Neuronal stem cell (in vitro differentiated cells): ENCODE results near the gene CAMKV.
A peak's percentile ranks its signal among the peaks of the same experiment; 100 is the strongest.
"Not testable (repeated sequence)": the region's sequence is repeated elsewhere in the genome, so short reads cannot be mapped to it uniquely, and the experiment has no call there.

ENCODE experiments used
- DNase-seq: peaks from one replicate; pipeline ENCODE4 v3.0.0-alpha.2; 2013; ENCODE audit warnings: low spot score
- H2AFZ ChIP-seq: one replicate; pipeline ENCODE4 v1.6.1; 2013; ENCODE audit warnings: mild to moderate bottlenecking, low read length, inconsistent platforms
- H2AK5ac ChIP-seq: 2 replicates; pipeline ENCODE4 v1.6.1; 2013; ENCODE audit warnings: low read depth, mild to moderate bottlenecking, inconsistent platforms, low read length, moderate library complexity, mixed read lengths
- H2BK120ac ChIP-seq: 2 replicates; pipeline ENCODE4 v1.6.1; 2013; ENCODE audit warnings: low read depth, mild to moderate bottlenecking, inconsistent platforms, low read length, moderate library complexity, mixed read lengths
- H2BK12ac ChIP-seq: one replicate; pipeline ENCODE4 v1.6.1; 2013; ENCODE audit warnings: low read length, inconsistent platforms
- H2BK15ac ChIP-seq: 2 replicates; pipeline ENCODE4 v1.6.1; 2013; ENCODE audit warnings: mild to moderate bottlenecking, low read length, inconsistent platforms, mixed read lengths
- H2BK5ac ChIP-seq: one replicate; pipeline ENCODE4 v1.6.1; 2013; ENCODE audit warnings: inconsistent platforms, mild to moderate bottlenecking, low read length, moderate library complexity
- H3K14ac ChIP-seq: one replicate; pipeline ENCODE4 v1.6.1; 2013; ENCODE audit warnings: low read length, inconsistent platforms
- H3K18ac ChIP-seq: 2 replicates; pipeline ENCODE4 v1.6.1; 2013; ENCODE audit warnings: low read length, inconsistent platforms
- H3K23ac ChIP-seq: 2 replicates; pipeline ENCODE4 v1.6.1; 2013; ENCODE audit warnings: low read depth, mild to moderate bottlenecking, mixed read lengths, low read length, inconsistent platforms; ENCODE audit not compliant: poor library complexity
- H3K27ac ChIP-seq: replicated peaks from 3 replicates; pipeline ENCODE4 v1.5.1; 2013; ENCODE audit warnings: low read length, inconsistent platforms
- H3K27me3 ChIP-seq, 3 experiments: 2 replicates each; pipeline ENCODE4 v1.6.1; 2013; ENCODE audit warnings: low read length in 3 of 3, mild to moderate bottlenecking in 2 of 3, inconsistent platforms in 1 of 3, low read depth in 1 of 3, mixed read lengths in 1 of 3, moderate library complexity in 1 of 3; ENCODE audit not compliant: control insufficient read depth in 3 of 3, insufficient read depth in 3 of 3
- H3K36me3 ChIP-seq, 2 donors: replicated peaks in 1 of 2; 2 replicates each; pipeline ENCODE4 v1.6.1; 2013; ENCODE audit warnings: low read length in 2 of 2; ENCODE audit not compliant: control insufficient read depth in 2 of 2, insufficient read depth in 2 of 2
- H3K4ac ChIP-seq: 2 replicates; pipeline ENCODE4 v1.6.1; 2013; ENCODE audit warnings: inconsistent platforms, mild to moderate bottlenecking, low read length, moderate library complexity
- H3K4me1 ChIP-seq, 2 donors: 1 replicate in 1 of 2; 2 replicates in 1 of 2; pipeline ENCODE4 v1.6.1; 2013; ENCODE audit warnings: low read length in 2 of 2, low read depth in 1 of 2; ENCODE audit not compliant: control insufficient read depth in 2 of 2, insufficient read depth in 1 of 2
- H3K4me2 ChIP-seq: one replicate; pipeline ENCODE4 v1.6.1; 2013; ENCODE audit warnings: mild to moderate bottlenecking, low read length, inconsistent platforms; ENCODE audit not compliant: insufficient read depth, poor library complexity, severe bottlenecking
- H3K4me3 ChIP-seq, 2 donors: 2 replicates each; pipeline ENCODE4 v1.5.1; 2013; ENCODE audit warnings: low read length in 2 of 2, mild to moderate bottlenecking in 2 of 2, inconsistent platforms in 1 of 2, moderate library complexity in 1 of 2
- H3K79me1 ChIP-seq: one replicate; pipeline ENCODE4 v1.6.1; 2013; ENCODE audit warnings: low read depth, mild to moderate bottlenecking, inconsistent platforms, low read length, moderate library complexity
- H3K9ac ChIP-seq: one replicate; pipeline ENCODE4 v1.6.1; 2013; ENCODE audit warnings: mild to moderate bottlenecking, low read depth, low read length, inconsistent platforms; ENCODE audit not compliant: poor library complexity
- H3K9me3 ChIP-seq, 2 donors: replicated peaks in 1 of 2; 2 replicates each; pipeline versions ENCODE3 to v1.6.1; 2013; ENCODE audit warnings: low read length in 2 of 2, mild to moderate bottlenecking in 2 of 2, inconsistent platforms in 1 of 2, low read depth in 1 of 2, mixed read lengths in 1 of 2, moderate library complexity in 1 of 2; ENCODE audit not compliant: control insufficient read depth in 2 of 2, insufficient read depth in 1 of 2
- H4K8ac ChIP-seq: one replicate; pipeline ENCODE4 v1.6.1; 2013; ENCODE audit warnings: low read depth, mild to moderate bottlenecking, inconsistent platforms, low read length, moderate library complexity
- H4K91ac ChIP-seq: one replicate; pipeline ENCODE4 v1.6.1; 2013; ENCODE audit warnings: low read length, low read depth, mild to moderate bottlenecking, inconsistent platforms; ENCODE audit not compliant: poor library complexity
- WGBS, 2 donors: extraction: QIAGEN DNeasy Blood & Tissue Kit; methylation state at CpG; one replicate each; pipeline ENCODE4 v1.1.7; 2013; ENCODE audit warnings: missing lambda C conversion rate in 2 of 2, mixed read lengths in 1 of 2; ENCODE audit not compliant: insufficient read length in 2 of 2, insufficient replicate concordance in 1 of 2; ENCODE audit errors: extremely low coverage in 2 of 2; 5-methylcytosine and 5-hydroxymethylcytosine counted together

The CAMKV gene

GRCh38 chr3:49904448-49904847, 34.7 kb upstream of the CAMKV start:
- H3K4me3 ChIP-seq, H2AFZ ChIP-seq, H3K14ac ChIP-seq, H3K4ac ChIP-seq, H2BK5ac ChIP-seq, H4K91ac ChIP-seq, H2AK5ac ChIP-seq, H3K36me3 ChIP-seq, DNase-seq, H3K4me1 ChIP-seq, H3K9me3 ChIP-seq, H3K27ac ChIP-seq, H2BK12ac ChIP-seq, H3K18ac ChIP-seq, H2BK120ac ChIP-seq, H3K4me2 ChIP-seq, H3K9ac ChIP-seq, H4K8ac ChIP-seq, H3K23ac ChIP-seq, H3K79me1 ChIP-seq, H3K27me3 ChIP-seq: not testable (repeated sequence)
- peak overlapping the region; percentile 70 for H2BK15ac ChIP-seq
- WGBS, 2 donors = no CpG with 5 or more reads among the region's 13 CpGs

- H3K4me1 ChIP-seq = peaks cover 0 to 3% of the 10 kb centered on the region in 2 donors
- H3K9me3 ChIP-seq = no peaks in the 10 kb centered on the region
- H2BK15ac ChIP-seq = peak within 1 kb of the TSS; percentile 81
- no peak within 1 kb of the TSS for H3K27ac ChIP-seq
- no peaks in the 10 kb centered on the region for H3K79me1 ChIP-seq
- H4K8ac ChIP-seq = peak within 1 kb of the TSS; percentile 94
- peak within 1 kb of the TSS; percentile 82 for H2AK5ac ChIP-seq
- H3K18ac ChIP-seq = peak within 1 kb of the TSS; percentile 91
- H3K23ac ChIP-seq = peak within 1 kb of the TSS; percentile 82
- H2AFZ ChIP-seq = no peak within 1 kb of the TSS
- no peaks in the 10 kb centered on the region for H3K36me3 ChIP-seq
- WGBS, 2 donors = no CpG with 5 or more reads among the region's 65 CpGs
- peak within 1 kb of the TSS; percentile 45 for H3K9ac ChIP-seq
- peak within 1 kb of the TSS; percentile 54 for H3K4me2 ChIP-seq
- H3K27me3 ChIP-seq = peaks cover 0 to 2% (median 0%) of the 10 kb centered on the region in 3 experiments
- H2BK5ac ChIP-seq = no peak within 1 kb of the TSS
- H3K14ac ChIP-seq = peak within 1 kb of the TSS; percentile 76
- peak; percentile 56 for DNase-seq
- H4K91ac ChIP-seq = no peak within 1 kb of the TSS
- peak within 1 kb of the TSS; percentile 68 for H2BK12ac ChIP-seq
- peak within 1 kb of the TSS; percentile 90 for H2BK120ac ChIP-seq
- H3K4ac ChIP-seq = peak within 1 kb of the TSS; percentile 67
- no peak within 1 kb of the TSS for H3K4me3 ChIP-seq
Observed at GRCh38 chr3:49903451-49904424, 34.0 kb upstream of the CAMKV start, which contains the start of gene MST1R. MST1R (minus strand) TSS chr3:49903873; CDS start chr3:49903609, 264 bp downstream.

- Histone ChIP-seq H3K4me1 (peaks cover 0 to 3% of the 10 kb centered on the region in 2 donors), H2BK120ac (no peak overlapping the region), H2AK5ac (peak overlapping the region; percentile 82), H4K91ac (no peak overlapping the region), H3K27ac (no peak overlapping the region), H3K27me3 (peaks cover 0 to 2% (median 0%) of the 10 kb centered on the region in 3 experiments), H4K8ac (no peak overlapping the region), H3K18ac (peak overlapping the region; percentile 1), H3K36me3 (no peaks in the 10 kb centered on the region), H2BK15ac (peak overlapping the region; percentile 81), H3K9ac (no peak overlapping the region), H3K79me1 (no peaks in the 10 kb centered on the region), H2BK12ac (peak overlapping the region; percentile 24), H3K23ac (peak overlapping the region; percentile 26), H2BK5ac (no peak overlapping the region), H3K9me3 (no peaks in the 10 kb centered on the region), H2AFZ (peak overlapping the region; percentile 56), H3K14ac (no peak overlapping the region), H3K4ac (no peak overlapping the region), H3K4me2 (no peak overlapping the region), H3K4me3 (no peak overlapping the region)
- no peak for DNase-seq
- no CpG with 5 or more reads among the region's 44 CpGs for WGBS, 2 donors
Observed at GRCh38 chr3:49902511-49903345, 33.0 kb upstream of the CAMKV start.
